ENCODE results near the gene DPP4. TPM values are rescaled to one million over a fixed set of nuclear protein-coding genes. Genes with fewer than 3 reads are reported as not detected.

DPP4 gene
- total and polyA plus RNA-seq, 2 donors from 2014 or later = 29.4 to 74.8 TPM

DNA sequence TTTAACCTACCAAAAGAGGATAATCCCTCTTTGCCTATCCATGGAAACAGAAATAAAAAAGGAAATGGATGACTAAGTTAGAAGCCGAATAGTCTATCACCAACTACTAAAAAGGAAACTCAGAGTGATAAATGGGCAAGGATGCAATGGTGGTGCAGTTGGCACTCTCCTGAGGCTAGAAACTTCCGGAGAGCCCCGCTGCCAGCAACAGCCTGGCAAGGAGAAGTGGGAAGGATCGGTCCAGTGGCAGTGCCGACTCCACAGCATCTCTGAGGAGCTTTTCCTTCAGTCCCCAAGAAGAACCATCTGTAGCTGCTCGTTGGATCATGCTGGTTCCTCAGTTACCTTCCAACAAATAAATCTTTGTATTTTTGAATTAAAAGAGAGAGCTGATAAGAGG lies 74.7 kb downstream of the DPP4 start:
- DNase-seq (no peak), FAIRE-seq (no peak)
- H3K27me3 ChIP-seq (ENCODE audit: control insufficient read depth, insufficient read depth, low read length) = no peaks in the 10 kb centered on the region
- no peak overlapping the region for H3K9ac ChIP-seq (ENCODE audit: low read length in 3 of 3)
- no peak overlapping the region for H3K4me3 ChIP-seq (ENCODE audit: low read length in 3 of 3)
- no peaks in the 10 kb centered on the region for H3K4me1 ChIP-seq (ENCODE audit: control insufficient read depth in 2 of 3, insufficient read depth in 2 of 3, low read depth in 1 of 3, low read length in 3 of 3)
- peaks cover 0 to 8% (median 0%) of the 10 kb centered on the region in 3 donors for H3K36me3 ChIP-seq (ENCODE audit: control insufficient read depth in 2 of 3, insufficient read depth in 3 of 3, low read length in 3 of 3)
- H3K27ac ChIP-seq (ENCODE audit: low read depth in 2 of 2, low read length in 2 of 2) = no peak overlapping the region
- no peak for TF ChIP-seq CTCF (IDR thresholded peaks at IDR 0.05; ENCODE audit: borderline replicate concordance, extremely low read depth, insufficient read depth)
- intact Hi-C loops (cut with DNase I) = no loop called here
- H3K9me3 ChIP-seq (ENCODE audit: control insufficient read depth in 2 of 3, insufficient read depth in 1 of 3, low read length in 3 of 3) = no peaks in the 10 kb centered on the region

DNA sequence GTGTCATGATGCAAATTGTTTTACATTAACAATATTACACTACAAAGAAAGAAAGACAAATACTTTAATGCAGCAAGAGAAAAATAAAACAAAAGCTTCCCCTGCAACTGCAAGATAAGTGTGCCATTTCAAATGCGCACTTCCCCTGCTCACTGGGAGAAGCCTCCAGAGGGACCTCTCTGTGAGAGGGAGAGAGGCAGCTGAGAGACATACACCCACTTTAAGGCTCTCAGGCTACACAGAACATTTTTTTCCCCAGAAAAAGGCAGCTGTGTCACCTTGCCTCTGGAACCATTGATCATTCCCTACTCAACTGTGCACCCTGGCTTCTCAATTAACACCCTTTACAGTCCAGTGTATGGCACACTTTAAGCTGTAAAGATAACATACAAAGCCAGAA lies 75.2 kb downstream of the DPP4 start:
- FAIRE-seq (no peak), DNase-seq (no peak)
- intact Hi-C loops (cut with DNase I) = no loop called here
- no peaks in the 10 kb centered on the region for H3K4me1 ChIP-seq (ENCODE audit: control insufficient read depth in 2 of 3, insufficient read depth in 2 of 3, low read depth in 1 of 3, low read length in 3 of 3)
- no peaks in the 10 kb centered on the region for H3K27me3 ChIP-seq (ENCODE audit: control insufficient read depth, insufficient read depth, low read length)
- H3K9ac ChIP-seq (ENCODE audit: low read length in 3 of 3) = no peak overlapping the region
- no peak overlapping the region for H3K27ac ChIP-seq (ENCODE audit: low read depth in 2 of 2, low read length in 2 of 2)
- H3K4me3 ChIP-seq (ENCODE audit: low read length in 3 of 3) = no peak overlapping the region
- no peak for TF ChIP-seq CTCF (IDR thresholded peaks at IDR 0.05; ENCODE audit: borderline replicate concordance, extremely low read depth, insufficient read depth)
- H3K9me3 ChIP-seq (ENCODE audit: control insufficient read depth in 2 of 3, insufficient read depth in 1 of 3, low read length in 3 of 3) = no peaks in the 10 kb centered on the region
- peaks cover 0 to 8% (median 0%) of the 10 kb centered on the region in 3 donors for H3K36me3 ChIP-seq (ENCODE audit: control insufficient read depth in 2 of 3, insufficient read depth in 3 of 3, low read length in 3 of 3)

DNA sequence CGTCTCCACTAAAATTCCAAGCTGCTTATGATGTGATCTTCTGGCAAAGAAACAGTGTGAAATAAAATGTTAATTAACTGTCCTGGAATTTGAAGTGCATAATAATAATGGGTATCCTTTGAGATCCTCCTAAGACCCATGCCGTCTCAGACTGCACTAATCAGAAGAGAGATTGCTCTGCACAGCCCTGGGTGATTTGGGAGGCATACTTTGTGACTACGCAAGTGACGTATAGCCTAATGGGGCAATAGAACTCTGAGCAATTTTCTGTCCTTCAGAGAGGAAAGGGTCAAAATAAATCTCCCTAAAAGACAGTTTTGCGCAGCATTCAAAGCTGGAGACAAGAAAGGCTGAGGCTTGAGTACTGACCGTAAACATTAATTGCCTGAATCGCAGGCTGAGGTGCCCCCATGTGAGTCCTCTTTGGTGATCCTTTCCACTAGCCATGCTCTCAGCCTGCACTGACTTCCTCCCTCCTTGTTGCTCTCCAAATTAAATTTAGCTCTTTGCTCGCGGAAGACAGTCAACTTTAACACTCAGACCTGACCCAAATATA lies 76.0 kb downstream of the DPP4 start:
- intact Hi-C loops (cut with DNase I) = no loop called here
- Histone ChIP-seq H3K27ac (ENCODE audit: low read depth in 2 of 2, low read length in 2 of 2) (no peak overlapping the region), H3K4me3 (ENCODE audit: low read length in 3 of 3) (no peak overlapping the region), H3K27me3 (ENCODE audit: control insufficient read depth, insufficient read depth, low read length) (no peaks in the 10 kb centered on the region), H3K9ac (ENCODE audit: low read length in 3 of 3) (no peak overlapping the region), H3K4me1 (ENCODE audit: control insufficient read depth in 2 of 3, insufficient read depth in 2 of 3, low read depth in 1 of 3, low read length in 3 of 3) (no peaks in the 10 kb centered on the region), H3K9me3 (ENCODE audit: control insufficient read depth in 2 of 3, insufficient read depth in 1 of 3, low read length in 3 of 3) (no peaks in the 10 kb centered on the region), H3K36me3 (ENCODE audit: control insufficient read depth in 2 of 3, insufficient read depth in 3 of 3, low read length in 3 of 3) (peaks cover 0 to 8% (median 0%) of the 10 kb centered on the region in 3 donors)
- FAIRE-seq (no peak), DNase-seq (peak in 3 of 5 donors; percentile 17 to 43 (median 34))
- TF ChIP-seq CTCF (IDR thresholded peaks at IDR 0.05; ENCODE audit: borderline replicate concordance, extremely low read depth, insufficient read depth) = no peak

- Histone ChIP-seq H3K9ac (ENCODE audit: low read length in 3 of 3) (no peak overlapping the region), H3K4me1 (ENCODE audit: control insufficient read depth in 2 of 3, insufficient read depth in 2 of 3, low read depth in 1 of 3, low read length in 3 of 3) (no peaks in the 10 kb centered on the region), H3K9me3 (ENCODE audit: control insufficient read depth in 2 of 3, insufficient read depth in 1 of 3, low read length in 3 of 3) (no peaks in the 10 kb centered on the region), H3K36me3 (ENCODE audit: control insufficient read depth in 2 of 3, insufficient read depth in 3 of 3, low read length in 3 of 3) (peaks cover 0 to 8% (median 0%) of the 10 kb centered on the region in 3 donors), H3K27ac (ENCODE audit: low read depth in 2 of 2, low read length in 2 of 2) (no peak overlapping the region), H3K4me3 (ENCODE audit: low read length in 3 of 3) (no peak overlapping the region), H3K27me3 (ENCODE audit: control insufficient read depth, insufficient read depth, low read length) (no peaks in the 10 kb centered on the region)
- FAIRE-seq (no peak), DNase-seq (no peak)
- intact Hi-C loops (cut with DNase I) = no loop called here
- TF ChIP-seq CTCF (IDR thresholded peaks at IDR 0.05; ENCODE audit: borderline replicate concordance, extremely low read depth, insufficient read depth) = no peak
Observed at GRCh38 chr2:161995553-161996016, 78.4 kb downstream of the DPP4 start.
